ENCODE data around the gene FYB1. TPM values are rescaled to one million over a fixed set of nuclear protein-coding genes. Genes with fewer than 3 reads are reported as not detected.

Gene FYB1
- total RNA-seq, 1 experiment from 2014 or later: 0.52 TPM

DNA sequence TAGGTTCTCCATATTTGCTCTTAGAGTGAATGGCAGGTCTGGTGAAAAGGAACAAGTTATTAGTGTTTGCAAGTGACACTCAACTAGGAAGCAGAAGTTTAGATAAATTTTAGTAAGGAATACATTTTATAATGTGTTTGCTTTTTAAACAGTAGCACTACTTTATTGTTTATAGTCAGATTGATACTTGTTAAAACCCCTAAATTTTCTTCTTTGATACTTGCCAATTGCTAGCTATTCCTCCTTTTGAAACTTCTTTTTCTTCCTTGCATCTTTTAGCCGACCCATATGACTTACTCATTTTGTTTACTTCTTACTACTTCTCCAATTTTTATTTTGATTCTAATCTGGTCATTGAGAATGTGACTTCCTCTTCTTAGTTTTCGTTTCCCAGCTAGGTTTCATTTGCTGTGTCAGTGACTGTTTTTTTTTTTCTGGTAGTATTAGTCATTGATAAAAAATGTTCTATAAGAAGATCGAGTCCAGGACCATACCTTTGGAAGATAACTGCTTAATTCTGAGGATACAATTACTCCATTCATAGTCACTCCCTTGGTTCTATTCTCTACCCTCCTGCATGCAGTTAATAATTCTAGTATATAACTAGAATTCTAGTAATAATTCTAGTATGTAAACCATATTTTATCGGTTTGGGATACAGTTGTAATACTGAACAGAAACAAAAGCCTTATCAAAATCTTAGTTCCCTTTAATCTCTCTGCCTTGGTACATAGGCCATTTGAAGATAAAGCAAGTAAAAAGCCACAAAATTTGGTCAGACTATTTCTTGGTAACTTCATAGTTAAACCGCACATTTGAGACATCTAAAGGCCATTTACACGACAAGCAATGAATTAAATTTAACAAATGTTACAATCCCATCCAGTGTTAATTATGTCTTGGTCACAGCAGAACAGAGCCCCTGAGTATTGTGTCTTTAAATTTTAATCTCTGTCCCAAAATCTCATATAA lies 142.3 kb downstream of the FYB1 start:
- DNase-seq (ENCODE audit: low spot score) (no peak), ATAC-seq (no peak)
- Mint-ChIP-seq H3K9me3 (no peaks in the 10 kb centered on the region), H3K36me3 (no peaks in the 10 kb centered on the region), H3K27ac (no peak overlapping the region; the same call in 1 of the 2 replicates), H3K27me3 (ENCODE audit: low read depth) (no peaks in the 10 kb centered on the region), H3K4me3 (peak overlapping the region; percentile 97), H3K4me1 (peaks cover 31% of the 10 kb centered on the region)
- ChIA-PET POLR2A (no interaction called here), CTCF (no interaction called here)
- TF ChIP-seq, protein P1, sequence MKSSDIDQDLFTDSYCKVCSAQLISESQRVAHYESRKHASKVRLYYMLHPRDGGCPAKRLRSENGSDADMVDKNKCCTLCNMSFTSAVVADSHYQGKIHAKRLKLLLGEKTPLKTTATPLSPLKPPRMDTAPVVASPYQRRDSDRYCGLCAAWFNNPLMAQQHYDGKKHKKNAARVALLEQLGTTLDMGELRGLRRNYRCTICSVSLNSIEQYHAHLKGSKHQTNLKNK (CRISPR knock-in tag; IDR thresholded peaks at IDR 0.05): no peak
- TF ChIP-seq, protein P2, sequence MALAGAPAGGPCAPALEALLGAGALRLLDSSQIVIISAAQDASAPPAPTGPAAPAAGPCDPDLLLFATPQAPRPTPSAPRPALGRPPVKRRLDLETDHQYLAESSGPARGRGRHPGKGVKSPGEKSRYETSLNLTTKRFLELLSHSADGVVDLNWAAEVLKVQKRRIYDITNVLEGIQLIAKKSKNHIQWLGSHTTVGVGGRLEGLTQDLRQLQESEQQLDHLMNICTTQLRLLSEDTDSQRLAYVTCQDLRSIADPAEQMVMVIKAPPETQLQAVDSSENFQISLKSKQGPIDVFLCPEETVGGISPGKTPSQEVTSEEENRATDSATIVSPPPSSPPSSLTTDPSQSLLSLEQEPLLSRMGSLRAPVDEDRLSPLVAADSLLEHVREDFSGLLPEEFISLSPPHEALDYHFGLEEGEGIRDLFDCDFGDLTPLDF (CRISPR knock-in tag; IDR thresholded peaks at IDR 0.05): no peak
- TF ChIP-seq, protein P3, sequence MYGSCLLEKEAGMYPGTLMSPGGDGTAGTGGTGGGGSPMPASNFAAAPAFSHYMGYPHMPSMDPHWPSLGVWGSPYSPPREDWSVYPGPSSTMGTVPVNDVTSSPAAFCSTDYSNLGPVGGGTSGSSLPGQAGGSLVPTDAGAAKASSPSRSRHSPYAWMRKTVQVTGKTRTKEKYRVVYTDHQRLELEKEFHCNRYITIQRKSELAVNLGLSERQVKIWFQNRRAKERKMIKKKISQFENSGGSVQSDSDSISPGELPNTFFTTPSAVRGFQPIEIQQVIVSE (CRISPR knock-in tag; IDR thresholded peaks at IDR 0.05; ENCODE audit: borderline replicate concordance): no peak
- TF ChIP-seq, protein P4, sequence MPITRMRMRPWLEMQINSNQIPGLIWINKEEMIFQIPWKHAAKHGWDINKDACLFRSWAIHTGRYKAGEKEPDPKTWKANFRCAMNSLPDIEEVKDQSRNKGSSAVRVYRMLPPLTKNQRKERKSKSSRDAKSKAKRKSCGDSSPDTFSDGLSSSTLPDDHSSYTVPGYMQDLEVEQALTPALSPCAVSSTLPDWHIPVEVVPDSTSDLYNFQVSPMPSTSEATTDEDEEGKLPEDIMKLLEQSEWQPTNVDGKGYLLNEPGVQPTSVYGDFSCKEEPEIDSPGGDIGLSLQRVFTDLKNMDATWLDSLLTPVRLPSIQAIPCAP (CRISPR knock-in tag; IDR thresholded peaks at IDR 0.05): no peak
- no peak for TF ChIP-seq TCF7 (CRISPR knock-in tag; IDR thresholded peaks at IDR 0.05; ENCODE audit: low read depth)
- TF ChIP-seq, protein P5, sequence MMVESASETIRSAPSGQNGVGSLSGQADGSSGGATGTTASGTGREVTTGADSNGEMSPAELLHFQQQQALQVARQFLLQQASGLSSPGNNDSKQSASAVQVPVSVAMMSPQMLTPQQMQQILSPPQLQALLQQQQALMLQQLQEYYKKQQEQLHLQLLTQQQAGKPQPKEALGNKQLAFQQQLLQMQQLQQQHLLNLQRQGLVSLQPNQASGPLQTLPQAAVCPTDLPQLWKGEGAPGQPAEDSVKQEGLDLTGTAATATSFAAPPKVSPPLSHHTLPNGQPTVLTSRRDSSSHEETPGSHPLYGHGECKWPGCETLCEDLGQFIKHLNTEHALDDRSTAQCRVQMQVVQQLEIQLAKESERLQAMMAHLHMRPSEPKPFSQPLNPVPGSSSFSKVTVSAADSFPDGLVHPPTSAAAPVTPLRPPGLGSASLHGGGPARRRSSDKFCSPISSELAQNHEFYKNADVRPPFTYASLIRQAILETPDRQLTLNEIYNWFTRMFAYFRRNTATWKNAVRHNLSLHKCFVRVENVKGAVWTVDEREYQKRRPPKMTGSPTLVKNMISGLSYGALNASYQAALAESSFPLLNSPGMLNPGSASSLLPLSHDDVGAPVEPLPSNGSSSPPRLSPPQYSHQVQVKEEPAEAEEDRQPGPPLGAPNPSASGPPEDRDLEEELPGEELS (CRISPR knock-in tag; IDR thresholded peaks at IDR 0.05): no peak
- TF ChIP-seq, protein P6, sequence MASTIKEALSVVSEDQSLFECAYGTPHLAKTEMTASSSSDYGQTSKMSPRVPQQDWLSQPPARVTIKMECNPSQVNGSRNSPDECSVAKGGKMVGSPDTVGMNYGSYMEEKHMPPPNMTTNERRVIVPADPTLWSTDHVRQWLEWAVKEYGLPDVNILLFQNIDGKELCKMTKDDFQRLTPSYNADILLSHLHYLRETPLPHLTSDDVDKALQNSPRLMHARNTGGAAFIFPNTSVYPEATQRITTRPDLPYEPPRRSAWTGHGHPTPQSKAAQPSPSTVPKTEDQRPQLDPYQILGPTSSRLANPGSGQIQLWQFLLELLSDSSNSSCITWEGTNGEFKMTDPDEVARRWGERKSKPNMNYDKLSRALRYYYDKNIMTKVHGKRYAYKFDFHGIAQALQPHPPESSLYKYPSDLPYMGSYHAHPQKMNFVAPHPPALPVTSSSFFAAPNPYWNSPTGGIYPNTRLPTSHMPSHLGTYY (CRISPR knock-in tag; IDR thresholded peaks at IDR 0.05): no peak

DNA sequence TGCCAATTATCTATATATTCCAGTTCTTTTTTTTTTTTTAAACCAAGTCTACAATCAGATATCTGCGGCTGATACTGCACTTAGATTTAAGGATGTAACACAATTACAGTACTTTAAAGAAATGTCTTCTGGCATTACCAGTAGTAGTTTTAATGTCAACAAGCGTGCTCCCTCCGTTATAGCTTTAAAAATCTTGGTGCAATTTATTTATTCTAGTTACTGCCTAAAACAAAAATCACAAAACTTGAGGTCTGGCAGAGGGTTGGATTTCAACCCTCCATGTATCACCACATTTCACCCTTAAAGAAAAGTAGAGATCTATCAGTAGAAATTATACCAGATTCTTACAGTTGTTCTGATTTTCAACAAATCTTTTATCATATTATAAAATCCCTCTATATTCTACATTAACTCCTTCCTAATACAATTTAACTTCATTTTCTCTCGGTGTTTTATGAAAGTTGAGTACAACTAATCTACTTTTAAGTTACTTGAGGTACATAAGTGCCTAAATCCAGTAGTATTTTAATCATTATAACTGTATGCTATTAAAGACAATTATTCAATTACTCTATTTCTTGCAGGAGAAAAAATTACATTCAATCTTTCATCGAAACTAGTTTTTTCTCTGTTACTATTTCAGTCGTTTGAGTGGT lies 143.1 kb downstream of the FYB1 start:
- ATAC-seq (no peak), DNase-seq (ENCODE audit: low spot score) (no peak)
- no peaks in the 10 kb centered on the region for H3K9me3 Mint-ChIP-seq
- POLR2A ChIA-PET: no interaction called here
- H3K27me3 Mint-ChIP-seq (ENCODE audit: low read depth): no peaks in the 10 kb centered on the region
- peak overlapping the region; percentile 97 for H3K4me3 Mint-ChIP-seq
- peaks cover 35% of the 10 kb centered on the region for H3K4me1 Mint-ChIP-seq
- CTCF ChIA-PET: no interaction called here
- H3K27ac Mint-ChIP-seq: no peak overlapping the region
- H3K36me3 Mint-ChIP-seq: no peaks in the 10 kb centered on the region
- no peak for TF ChIP-seq FOXP1 (CRISPR knock-in tag; IDR thresholded peaks at IDR 0.05; ENCODE audit: borderline replicate concordance)
- no peak for TF ChIP-seq HMGA2 (CRISPR knock-in tag; IDR thresholded peaks at IDR 0.05)
- TF ChIP-seq TP53 (CRISPR knock-in tag; IDR thresholded peaks at IDR 0.05): no peak
- TF ChIP-seq ELF4 (CRISPR knock-in tag; IDR thresholded peaks at IDR 0.05; ENCODE audit: low read depth): no peak
- TF ChIP-seq MXD4 (CRISPR knock-in tag; IDR thresholded peaks at IDR 0.05; ENCODE audit: borderline replicate concordance): no peak
- TF ChIP-seq, protein P7, sequence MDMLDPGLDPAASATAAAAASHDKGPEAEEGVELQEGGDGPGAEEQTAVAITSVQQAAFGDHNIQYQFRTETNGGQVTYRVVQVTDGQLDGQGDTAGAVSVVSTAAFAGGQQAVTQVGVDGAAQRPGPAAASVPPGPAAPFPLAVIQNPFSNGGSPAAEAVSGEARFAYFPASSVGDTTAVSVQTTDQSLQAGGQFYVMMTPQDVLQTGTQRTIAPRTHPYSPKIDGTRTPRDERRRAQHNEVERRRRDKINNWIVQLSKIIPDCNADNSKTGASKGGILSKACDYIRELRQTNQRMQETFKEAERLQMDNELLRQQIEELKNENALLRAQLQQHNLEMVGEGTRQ (CRISPR knock-in tag; IDR thresholded peaks at IDR 0.05): no peak
- no peak for TF ChIP-seq RORB (CRISPR knock-in tag; IDR thresholded peaks at IDR 0.05)
- TF ChIP-seq, protein P4 (CRISPR knock-in tag; IDR thresholded peaks at IDR 0.05): no peak
- TF ChIP-seq, protein P8, sequence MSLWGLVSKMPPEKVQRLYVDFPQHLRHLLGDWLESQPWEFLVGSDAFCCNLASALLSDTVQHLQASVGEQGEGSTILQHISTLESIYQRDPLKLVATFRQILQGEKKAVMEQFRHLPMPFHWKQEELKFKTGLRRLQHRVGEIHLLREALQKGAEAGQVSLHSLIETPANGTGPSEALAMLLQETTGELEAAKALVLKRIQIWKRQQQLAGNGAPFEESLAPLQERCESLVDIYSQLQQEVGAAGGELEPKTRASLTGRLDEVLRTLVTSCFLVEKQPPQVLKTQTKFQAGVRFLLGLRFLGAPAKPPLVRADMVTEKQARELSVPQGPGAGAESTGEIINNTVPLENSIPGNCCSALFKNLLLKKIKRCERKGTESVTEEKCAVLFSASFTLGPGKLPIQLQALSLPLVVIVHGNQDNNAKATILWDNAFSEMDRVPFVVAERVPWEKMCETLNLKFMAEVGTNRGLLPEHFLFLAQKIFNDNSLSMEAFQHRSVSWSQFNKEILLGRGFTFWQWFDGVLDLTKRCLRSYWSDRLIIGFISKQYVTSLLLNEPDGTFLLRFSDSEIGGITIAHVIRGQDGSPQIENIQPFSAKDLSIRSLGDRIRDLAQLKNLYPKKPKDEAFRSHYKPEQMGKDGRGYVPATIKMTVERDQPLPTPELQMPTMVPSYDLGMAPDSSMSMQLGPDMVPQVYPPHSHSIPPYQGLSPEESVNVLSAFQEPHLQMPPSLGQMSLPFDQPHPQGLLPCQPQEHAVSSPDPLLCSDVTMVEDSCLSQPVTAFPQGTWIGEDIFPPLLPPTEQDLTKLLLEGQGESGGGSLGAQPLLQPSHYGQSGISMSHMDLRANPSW (CRISPR knock-in tag; conservative IDR thresholded peaks at IDR 0.05; ENCODE audit: low read depth): no peak
- TF ChIP-seq, protein P9, sequence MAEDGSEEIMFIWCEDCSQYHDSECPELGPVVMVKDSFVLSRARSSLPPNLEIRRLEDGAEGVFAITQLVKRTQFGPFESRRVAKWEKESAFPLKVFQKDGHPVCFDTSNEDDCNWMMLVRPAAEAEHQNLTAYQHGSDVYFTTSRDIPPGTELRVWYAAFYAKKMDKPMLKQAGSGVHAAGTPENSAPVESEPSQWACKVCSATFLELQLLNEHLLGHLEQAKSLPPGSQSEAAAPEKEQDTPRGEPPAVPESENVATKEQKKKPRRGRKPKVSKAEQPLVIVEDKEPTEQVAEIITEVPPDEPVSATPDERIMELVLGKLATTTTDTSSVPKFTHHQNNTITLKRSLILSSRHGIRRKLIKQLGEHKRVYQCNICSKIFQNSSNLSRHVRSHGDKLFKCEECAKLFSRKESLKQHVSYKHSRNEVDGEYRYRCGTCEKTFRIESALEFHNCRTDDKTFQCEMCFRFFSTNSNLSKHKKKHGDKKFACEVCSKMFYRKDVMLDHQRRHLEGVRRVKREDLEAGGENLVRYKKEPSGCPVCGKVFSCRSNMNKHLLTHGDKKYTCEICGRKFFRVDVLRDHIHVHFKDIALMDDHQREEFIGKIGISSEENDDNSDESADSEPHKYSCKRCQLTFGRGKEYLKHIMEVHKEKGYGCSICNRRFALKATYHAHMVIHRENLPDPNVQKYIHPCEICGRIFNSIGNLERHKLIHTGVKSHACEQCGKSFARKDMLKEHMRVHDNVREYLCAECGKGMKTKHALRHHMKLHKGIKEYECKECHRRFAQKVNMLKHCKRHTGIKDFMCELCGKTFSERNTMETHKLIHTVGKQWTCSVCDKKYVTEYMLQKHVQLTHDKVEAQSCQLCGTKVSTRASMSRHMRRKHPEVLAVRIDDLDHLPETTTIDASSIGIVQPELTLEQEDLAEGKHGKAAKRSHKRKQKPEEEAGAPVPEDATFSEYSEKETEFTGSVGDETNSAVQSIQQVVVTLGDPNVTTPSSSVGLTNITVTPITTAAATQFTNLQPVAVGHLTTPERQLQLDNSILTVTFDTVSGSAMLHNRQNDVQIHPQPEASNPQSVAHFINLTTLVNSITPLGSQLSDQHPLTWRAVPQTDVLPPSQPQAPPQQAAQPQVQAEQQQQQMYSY (CRISPR knock-in tag; IDR thresholded peaks at IDR 0.05): no peak

Data from WTC11 (cell line).